Cardiac muscle cell (in vitro differentiated cells and primary cell): ENCODE data around the gene DMWD. TPM values are rescaled to one million over a fixed set of nuclear protein-coding genes. Genes with fewer than 3 reads are reported as not detected.

ENCODE experiments used
- DNase-seq, 2 donors: peaks; one replicate each; pipeline versions ENCODE4 v3.0.0 to v3.0.0-alpha.2; 2010 to 2017; ENCODE audit warnings: low read depth in 1 of 2, low spot score in 1 of 2
- H3K27ac ChIP-seq: fragments of 200-600 bp; sonication (generic); 2 replicates; pipeline ENCODE4 v1.5.1; 2016
- H3K27me3 ChIP-seq: fragments of 200-600 bp; sonication (generic); 2 replicates; pipeline ENCODE4 v1.6.0; 2016; ENCODE audit warnings: control low read depth
- H3K36me3 ChIP-seq: fragments of 200-600 bp; sonication (generic); 2 replicates; pipeline ENCODE4 v1.5.1; 2016; ENCODE audit warnings: control low read depth
- H3K4me1 ChIP-seq: fragments of 200-600 bp; sonication (generic); 2 replicates; pipeline ENCODE4 v1.8.1; 2017; ENCODE audit warnings: low read depth, mild to moderate bottlenecking, mixed run types
- H3K4me3 ChIP-seq: fragments of 200-600 bp; sonication (generic); 2 replicates; pipeline ENCODE4 v1.5.1; 2016; ENCODE audit warnings: mild to moderate bottlenecking
- H3K9me3 ChIP-seq: fragments of 200-600 bp; sonication (generic); 2 replicates; pipeline ENCODE4 v1.5.1; 2017; ENCODE audit warnings: low read depth, mild to moderate bottlenecking, control low read depth
- polyA plus RNA-seq: library from polyadenylated mRNA; unstranded; fragments of >200 nt; fragmentation: Nextera tagmentation; extraction: Ambion mirVana; gene quantifications from 2 replicates; pipeline ENCODE4 v1.2.1, GENCODE V29; 2016
- total RNA-seq: library from RNA; depleted of rRNA; stranded (reverse); fragments of >200 nt; gene quantifications from 2 replicates; pipeline ENCODE4 v1.2.3, GENCODE V29; 2016
- TF ChIP-seq, protein P1 (sequence below): IDR thresholded peaks from 2 replicates; pipeline ENCODE4 v1.5.1; 2012; ENCODE audit warnings: low read depth, mild to moderate bottlenecking, low read length

Gene DMWD
- total and polyA plus RNA-seq, 2 experiments from 2014 or later = 112 to 138 TPM

GRCh38 chr19:45746866-45747265, 45.8 kb downstream of the DMWD start:
- H3K27me3 ChIP-seq = no peaks in the 10 kb centered on the region
- H3K4me1 ChIP-seq = peaks cover 7% of the 10 kb centered on the region
- H3K36me3 ChIP-seq = no peaks in the 10 kb centered on the region
- H3K27ac ChIP-seq = no peak overlapping the region
- H3K4me3 ChIP-seq = no peak overlapping the region
- no peak for DNase-seq
- no peaks in the 10 kb centered on the region for H3K9me3 ChIP-seq
- TF ChIP-seq, protein P1, sequence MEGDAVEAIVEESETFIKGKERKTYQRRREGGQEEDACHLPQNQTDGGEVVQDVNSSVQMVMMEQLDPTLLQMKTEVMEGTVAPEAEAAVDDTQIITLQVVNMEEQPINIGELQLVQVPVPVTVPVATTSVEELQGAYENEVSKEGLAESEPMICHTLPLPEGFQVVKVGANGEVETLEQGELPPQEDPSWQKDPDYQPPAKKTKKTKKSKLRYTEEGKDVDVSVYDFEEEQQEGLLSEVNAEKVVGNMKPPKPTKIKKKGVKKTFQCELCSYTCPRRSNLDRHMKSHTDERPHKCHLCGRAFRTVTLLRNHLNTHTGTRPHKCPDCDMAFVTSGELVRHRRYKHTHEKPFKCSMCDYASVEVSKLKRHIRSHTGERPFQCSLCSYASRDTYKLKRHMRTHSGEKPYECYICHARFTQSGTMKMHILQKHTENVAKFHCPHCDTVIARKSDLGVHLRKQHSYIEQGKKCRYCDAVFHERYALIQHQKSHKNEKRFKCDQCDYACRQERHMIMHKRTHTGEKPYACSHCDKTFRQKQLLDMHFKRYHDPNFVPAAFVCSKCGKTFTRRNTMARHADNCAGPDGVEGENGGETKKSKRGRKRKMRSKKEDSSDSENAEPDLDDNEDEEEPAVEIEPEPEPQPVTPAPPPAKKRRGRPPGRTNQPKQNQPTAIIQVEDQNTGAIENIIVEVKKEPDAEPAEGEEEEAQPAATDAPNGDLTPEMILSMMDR = no peak

- Histone ChIP-seq H3K9me3 (no peaks in the 10 kb centered on the region), H3K27ac (no peak overlapping the region), H3K27me3 (no peaks in the 10 kb centered on the region), H3K36me3 (no peaks in the 10 kb centered on the region), H3K4me3 (no peak overlapping the region), H3K4me1 (peaks cover 7% of the 10 kb centered on the region)
- TF ChIP-seq, protein P1 = no peak
- no peak for DNase-seq
These were observed 47.0 kb downstream of the DMWD start for GRCh38 chr19:45745606-45746005.

- TF ChIP-seq, protein P1 = no peak
- H3K36me3 ChIP-seq = no peaks in the 10 kb centered on the region
- no peak overlapping the region for H3K4me3 ChIP-seq
- peaks cover 7% of the 10 kb centered on the region for H3K4me1 ChIP-seq
- no peak for DNase-seq
- no peaks in the 10 kb centered on the region for H3K27me3 ChIP-seq
- H3K27ac ChIP-seq = no peak overlapping the region
- H3K9me3 ChIP-seq = no peaks in the 10 kb centered on the region
These were observed 49.7 kb downstream of the DMWD start for GRCh38 chr19:45742969-45743368.

- DNase-seq = no peak
- Histone ChIP-seq H3K27me3 (no peaks in the 10 kb centered on the region), H3K4me3 (no peak overlapping the region), H3K9me3 (no peaks in the 10 kb centered on the region), H3K36me3 (no peaks in the 10 kb centered on the region), H3K27ac (no peak overlapping the region), H3K4me1 (no peaks in the 10 kb centered on the region)
- TF ChIP-seq, protein P1 = no peak
These were observed 52.9 kb downstream of the DMWD start for GRCh38 chr19:45739498-45740439.

DNA sequence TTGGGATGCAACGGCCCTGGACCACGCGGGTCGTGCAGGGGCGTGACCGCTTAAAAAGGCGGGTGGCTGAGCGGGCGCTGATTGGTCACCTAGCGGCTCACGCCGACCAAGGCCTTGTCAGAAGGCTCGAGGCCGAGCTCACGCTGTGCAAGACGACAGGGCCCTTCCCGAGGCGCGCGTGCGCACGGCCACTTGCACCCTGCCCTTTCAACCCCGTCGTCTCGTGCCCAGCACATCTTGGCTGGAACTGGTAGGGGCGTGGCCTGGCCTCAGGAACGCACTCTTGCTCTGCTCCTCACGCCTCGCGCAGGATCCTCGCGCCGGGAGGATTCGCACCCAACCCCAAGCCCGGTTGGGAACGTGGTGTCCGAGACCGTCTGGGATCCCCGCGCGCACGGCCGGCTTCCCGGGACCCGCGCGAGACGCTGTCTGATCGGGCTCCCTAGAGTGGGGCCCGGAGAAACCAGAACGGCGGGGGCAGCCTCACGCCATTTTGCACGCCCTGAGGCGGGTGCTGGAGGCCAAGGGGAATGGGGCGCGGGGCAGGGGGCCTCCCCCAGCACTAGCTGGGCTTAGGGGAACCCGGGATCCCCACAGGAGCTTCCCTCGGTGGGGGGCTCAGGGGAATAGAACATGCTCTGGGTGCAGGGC, 59.4 kb downstream of the DMWD start, which contains the start of gene MEIOSIN:
Gene MEIOSIN, plus strand, starts transcription at position 280 of the 651 bp plus-strand sequence. CDS start 1,938 bp downstream, outside the sequence.
- TF ChIP-seq, protein P1 = no peak
- H3K9me3 ChIP-seq = no peaks in the 10 kb centered on the region
- no peak within 1 kb of the TSS for H3K27ac ChIP-seq
- no peaks in the 10 kb centered on the region for H3K36me3 ChIP-seq
- H3K4me1 ChIP-seq = no peaks in the 10 kb centered on the region
- H3K27me3 ChIP-seq = no peaks in the 10 kb centered on the region
- no peak for DNase-seq
- no peak within 1 kb of the TSS for H3K4me3 ChIP-seq

Other genes starting within 250 kb of the DMWD start
- gene OPA3, start 208.0 kb downstream of the DMWD start, total RNA-seq = 13.2 and 13.7 TPM in 2 replicates
- 14.8 and 26.7 TPM in 2 replicates for gene OPA3, start 208.0 kb downstream of the DMWD start, polyA plus RNA-seq
- 0.14 TPM in 1 of 2 replicates, not detected in the other for gene GPR4, start 190.6 kb downstream of the DMWD start, total RNA-seq
- gene GPR4, start 190.6 kb downstream of the DMWD start, polyA plus RNA-seq = 0.14 TPM in 1 of 2 replicates, not detected in the other
- gene EML2, start 153.4 kb downstream of the DMWD start, total RNA-seq = 24.7 and 41.0 TPM in 2 replicates
- gene EML2, start 153.4 kb downstream of the DMWD start, polyA plus RNA-seq = 26.2 and 39.7 TPM in 2 replicates
- 10.8 and 23.6 TPM in 2 replicates for gene GIPR, start 124.6 kb downstream of the DMWD start, total RNA-seq
- gene GIPR, start 124.6 kb downstream of the DMWD start, polyA plus RNA-seq = 12.8 and 14.9 TPM in 2 replicates
- gene SNRPD2, start 100.9 kb downstream of the DMWD start, total RNA-seq = 258 and 298 TPM in 2 replicates
- gene SNRPD2, start 100.9 kb downstream of the DMWD start, polyA plus RNA-seq = 696 and 731 TPM in 2 replicates
- 22.2 and 31.1 TPM in 2 replicates for gene QPCTL, start 100.2 kb downstream of the DMWD start, total RNA-seq
- gene QPCTL, start 100.2 kb downstream of the DMWD start, polyA plus RNA-seq = 12.3 and 14.6 TPM in 2 replicates
- gene FBXO46, start 61.9 kb downstream of the DMWD start, total RNA-seq = 34.8 and 48.2 TPM in 2 replicates
- gene FBXO46, start 61.9 kb downstream of the DMWD start, polyA plus RNA-seq = 39.3 and 42.5 TPM in 2 replicates
- 0.11 and 0.33 TPM in 2 replicates for gene MEIOSIN, start 59.4 kb downstream of the DMWD start, total RNA-seq
- gene MEIOSIN, start 59.4 kb downstream of the DMWD start, polyA plus RNA-seq = 0.07 and 0.18 TPM in 2 replicates
- 78.8 and 88.2 TPM in 2 replicates for gene SIX5, start 23.6 kb downstream of the DMWD start, total RNA-seq
- 40.4 and 41.1 TPM in 2 replicates for gene SIX5, start 23.6 kb downstream of the DMWD start, polyA plus RNA-seq
- gene DMPK, start 10.4 kb downstream of the DMWD start, total RNA-seq = 92.7 and 142 TPM in 2 replicates
- gene DMPK, start 10.4 kb downstream of the DMWD start, polyA plus RNA-seq = 94.9 and 98.7 TPM in 2 replicates
- gene RSPH6A, start 22.5 kb upstream of the DMWD start, total RNA-seq = 0.07 and 0.27 TPM in 2 replicates
- gene RSPH6A, start 22.5 kb upstream of the DMWD start, polyA plus RNA-seq = 0.45 TPM in 1 of 2 replicates, not detected in the other
- gene SYMPK, start 70.3 kb upstream of the DMWD start, total RNA-seq = 43.2 and 78.7 TPM in 2 replicates
- gene SYMPK, start 70.3 kb upstream of the DMWD start, polyA plus RNA-seq = 66.6 and 76.4 TPM in 2 replicates
- 0.49 and 1.6 TPM in 2 replicates for gene FOXA3, start 71.5 kb upstream of the DMWD start, total RNA-seq
- 1.3 and 1.9 TPM in 2 replicates for gene FOXA3, start 71.5 kb upstream of the DMWD start, polyA plus RNA-seq
- gene IRF2BP1, start 93.3 kb upstream of the DMWD start, total RNA-seq = 59.6 and 71.8 TPM in 2 replicates
- 14.5 and 21.7 TPM in 2 replicates for gene IRF2BP1, start 93.3 kb upstream of the DMWD start, polyA plus RNA-seq
- gene MYPOP, start 109.8 kb upstream of the DMWD start, total RNA-seq = 6.8 and 7.3 TPM in 2 replicates
- 2.0 and 2.3 TPM in 2 replicates for gene MYPOP, start 109.8 kb upstream of the DMWD start, polyA plus RNA-seq
- not detected in 2 replicates for gene NANOS2, start 121.9 kb upstream of the DMWD start, total RNA-seq
- not detected in 2 replicates for gene NANOS2, start 121.9 kb upstream of the DMWD start, polyA plus RNA-seq
- 0.35 and 0.71 TPM in 2 replicates for gene NOVA2, start 181.0 kb upstream of the DMWD start, total RNA-seq
- gene NOVA2, start 181.0 kb upstream of the DMWD start, polyA plus RNA-seq = 0.17 and 0.42 TPM in 2 replicates
- gene CCDC61, start 202.6 kb upstream of the DMWD start, total RNA-seq = 4.9 and 8.8 TPM in 2 replicates
- 5.2 and 5.8 TPM in 2 replicates for gene CCDC61, start 202.6 kb upstream of the DMWD start, polyA plus RNA-seq
- gene PGLYRP1, start 230.2 kb upstream of the DMWD start, total RNA-seq = not detected in 2 replicates
- gene PGLYRP1, start 230.2 kb upstream of the DMWD start, polyA plus RNA-seq = 0.20 TPM in 1 of 2 replicates, not detected in the other
- 0.21 and 0.25 TPM in 2 replicates for gene IGFL4, start 248.2 kb upstream of the DMWD start, total RNA-seq
- 0.26 and 0.67 TPM in 2 replicates for gene IGFL4, start 248.2 kb upstream of the DMWD start, polyA plus RNA-seq